Glutamatergic neuron (in vitro differentiated cells): ENCODE results near the gene CCND1. TPM values are rescaled to one million over a fixed set of nuclear protein-coding genes. Genes with fewer than 3 reads are reported as not detected.

Experiments
- DNase-seq: peaks from one replicate; pipeline ENCODE4 v3.0.0; 2022
- H3K27ac Mint-ChIP-seq: one replicate; pipeline ENCODE4 v1.8.0; 2020; ENCODE audit warnings: mild to moderate bottlenecking, mixed read lengths, inconsistent platforms; ENCODE audit not compliant: unreplicated experiment
- H3K27me3 Mint-ChIP-seq: one replicate; pipeline ENCODE4 v1.8.0; 2020; ENCODE audit warnings: mild to moderate bottlenecking, moderate library complexity, mixed read lengths, inconsistent platforms; ENCODE audit not compliant: unreplicated experiment
- H3K36me3 Mint-ChIP-seq: one replicate; pipeline ENCODE4 v1.8.0; 2020; ENCODE audit warnings: mild to moderate bottlenecking, mixed read lengths, inconsistent platforms; ENCODE audit not compliant: unreplicated experiment
- H3K4me1 Mint-ChIP-seq: one replicate; pipeline ENCODE4 v1.8.0; 2020; ENCODE audit warnings: mild to moderate bottlenecking, low read depth, mixed read lengths, inconsistent platforms; ENCODE audit not compliant: unreplicated experiment
- H3K4me3 Mint-ChIP-seq: one replicate; pipeline ENCODE4 v1.8.0; 2020; ENCODE audit warnings: mild to moderate bottlenecking, mixed read lengths, inconsistent platforms; ENCODE audit not compliant: unreplicated experiment
- H3K9me3 Mint-ChIP-seq: one replicate; pipeline ENCODE4 v1.8.0; 2020; ENCODE audit warnings: mild to moderate bottlenecking, moderate library complexity, mixed read lengths, inconsistent platforms; ENCODE audit not compliant: unreplicated experiment
- CTCF ChIP-seq: fragments of 200-600 bp; sonication (generic); IDR thresholded peaks from one replicate; pipeline ENCODE4 v1.5.0; 2021; ENCODE audit not compliant: partially characterized antibody, unreplicated experiment
- total RNA-seq: library from RNA; stranded (reverse); fragmentation: NEBNext Ultra II Directional; extraction: Animal tissue kit (Norgen Biotek cat#: 25700); gene quantifications from one replicate; pipeline ENCODE4 v1.2.1, GENCODE V29; 2021; ENCODE audit not compliant: unreplicated experiment

Gene CCND1
- total RNA-seq, 1 donor from 2014 or later, result 36.1 TPM

- H3K27ac Mint-ChIP-seq, result no peak overlapping the region
- H3K9me3 Mint-ChIP-seq, result peaks cover 2% of the 10 kb centered on the region
Observed at GRCh38 chr11:69624293-69624692, 16.7 kb upstream of the CCND1 start.

GRCh38 chr11:69625476-69625875, 15.5 kb upstream of the CCND1 start:
- peaks cover 6% of the 10 kb centered on the region for H3K27me3 Mint-ChIP-seq
- peaks cover 3% of the 10 kb centered on the region for H3K9me3 Mint-ChIP-seq
- H3K36me3 Mint-ChIP-seq, result no peaks in the 10 kb centered on the region
- no peak overlapping the region for H3K4me3 Mint-ChIP-seq
- H3K4me1 Mint-ChIP-seq, result no peaks in the 10 kb centered on the region
- no peak for TF ChIP-seq CTCF
- DNase-seq, result no peak
- H3K27ac Mint-ChIP-seq, result no peak overlapping the region

More at GRCh38 chr11:69624293-69624692, 16.7 kb upstream of the CCND1 start:
- H3K4me1 Mint-ChIP-seq, result no peaks in the 10 kb centered on the region
- no peak for DNase-seq
- peaks cover 1% of the 10 kb centered on the region for H3K27me3 Mint-ChIP-seq
- TF ChIP-seq CTCF, result no peak
- no peak overlapping the region for H3K4me3 Mint-ChIP-seq
- H3K36me3 Mint-ChIP-seq, result no peaks in the 10 kb centered on the region

DNA sequence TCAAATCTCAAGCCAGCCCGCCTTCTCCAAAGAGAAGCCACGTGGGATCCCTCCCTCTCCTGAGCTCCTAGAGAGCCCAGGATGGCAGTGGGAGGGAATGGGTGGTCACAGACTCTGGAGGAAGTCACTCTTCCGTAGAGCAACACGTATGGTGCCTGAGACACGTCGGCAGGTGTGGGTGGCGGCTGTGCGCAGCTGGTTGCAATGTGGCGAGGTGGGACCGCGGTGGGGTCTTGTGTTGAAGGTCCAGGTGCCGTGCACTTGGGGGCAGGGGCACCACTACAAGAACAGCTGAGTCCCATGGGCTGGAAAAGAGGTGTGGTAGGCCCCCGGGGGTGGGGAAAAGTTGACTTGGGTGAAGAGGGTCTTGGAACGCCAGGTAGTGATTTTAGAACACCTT, 13.4 kb upstream of the CCND1 start:
- Mint-ChIP-seq H3K9me3 (peaks cover 5% of the 10 kb centered on the region), H3K27ac (no peak overlapping the region), H3K27me3 (peaks cover 9% of the 10 kb centered on the region), H3K4me1 (no peaks in the 10 kb centered on the region), H3K36me3 (peaks cover 5% of the 10 kb centered on the region), H3K4me3 (no peak overlapping the region)
- no peak for TF ChIP-seq CTCF
- DNase-seq, result no peak

GRCh38 chr11:69630017-69630416, 10.9 kb upstream of the CCND1 start:
- peaks cover 5% of the 10 kb centered on the region for H3K9me3 Mint-ChIP-seq
- no peak for TF ChIP-seq CTCF
- no peak overlapping the region for H3K4me3 Mint-ChIP-seq
- H3K4me1 Mint-ChIP-seq, result no peaks in the 10 kb centered on the region
- no peak for DNase-seq
- H3K36me3 Mint-ChIP-seq, result peaks cover 5% of the 10 kb centered on the region
- no peak overlapping the region for H3K27ac Mint-ChIP-seq
- H3K27me3 Mint-ChIP-seq, result peaks cover 9% of the 10 kb centered on the region

DNA sequence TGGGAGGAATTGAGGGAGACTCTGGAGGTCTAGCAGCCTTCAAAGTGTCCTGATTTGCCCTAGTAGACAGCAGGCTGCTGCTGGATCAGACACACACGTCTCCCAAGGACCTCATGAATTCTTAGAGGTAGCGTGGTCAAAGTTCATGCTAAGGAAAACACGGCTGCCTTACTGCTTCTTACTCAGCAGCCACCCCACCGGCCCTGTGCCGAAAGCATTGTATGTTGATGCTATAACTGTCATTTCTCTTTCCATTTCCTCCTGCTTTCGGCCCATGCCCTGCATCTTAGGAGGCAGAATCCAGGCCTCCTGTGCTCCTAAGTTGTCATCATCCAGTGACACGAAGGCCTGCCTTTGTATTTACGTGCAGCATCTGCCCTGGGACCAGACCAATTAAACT, 10.5 kb upstream of the CCND1 start:
- TF ChIP-seq CTCF, result no peak
- Mint-ChIP-seq H3K36me3 (peaks cover 5% of the 10 kb centered on the region), H3K9me3 (peaks cover 5% of the 10 kb centered on the region), H3K4me3 (no peak overlapping the region), H3K27me3 (peaks cover 9% of the 10 kb centered on the region), H3K4me1 (no peaks in the 10 kb centered on the region), H3K27ac (no peak overlapping the region)
- DNase-seq, result no peak
